Neural cell (in vitro differentiated cells): ENCODE results near the gene RHOT2. TPM values are rescaled to one million over a fixed set of nuclear protein-coding genes. Genes with fewer than 3 reads are reported as not detected.
A peak's percentile ranks its signal among the peaks of the same experiment; 100 is the strongest.

Experiments used
- H2AFZ ChIP-seq: fragments of 200-600, 300-800 bp; sonication (generic), shearing (Covaris generic); 2 replicates; pipeline ENCODE4 v1.6.0; 2014; ENCODE audit warnings: low read depth, mild to moderate bottlenecking, antibody characterized with exemption, low read length, moderate library complexity
- H3F3A ChIP-seq: fragments of 200-600 bp; shearing (Covaris generic); 2 replicates; pipeline ENCODE4 v1.6.1; 2016; ENCODE audit warnings: mild to moderate bottlenecking, moderate library complexity, mixed read lengths, antibody characterized with exemption, low read length; ENCODE audit not compliant: insufficient read depth, poor library complexity, severe bottlenecking
- H3K27ac ChIP-seq: fragments of 200-600, 300-800 bp; sonication (generic), shearing (Covaris generic); 2 replicates; pipeline ENCODE4 v1.5.1; 2014; ENCODE audit warnings: mild to moderate bottlenecking, low read length, moderate library complexity
- H3K27me3 ChIP-seq: fragments of 300-800, 200-600 bp; sonication (generic), shearing (Covaris generic); 2 replicates; pipeline ENCODE4 v1.6.0; 2014; ENCODE audit warnings: mild to moderate bottlenecking, low read depth, low read length, moderate library complexity; ENCODE audit not compliant: insufficient read depth
- H3K36me3 ChIP-seq: fragments of 300-800, 200-600 bp; sonication (generic), shearing (Covaris generic); 2 replicates; pipeline ENCODE4 v1.5.1; 2014; ENCODE audit warnings: mild to moderate bottlenecking, antibody characterized with exemption, low read length, moderate library complexity; ENCODE audit not compliant: insufficient read depth
- H3K4me2 ChIP-seq: fragments of 300-800, 200-600 bp; sonication (generic), shearing (Covaris generic); 2 replicates; pipeline ENCODE4 v1.6.0; 2014; ENCODE audit warnings: mild to moderate bottlenecking, low read length
- H3K4me3 ChIP-seq: fragments of 300-800, 200-600 bp; sonication (generic), shearing (Covaris generic); 2 replicates; pipeline ENCODE4 v1.5.1; 2014; ENCODE audit warnings: mild to moderate bottlenecking, low read length, moderate library complexity
- H3K79me2 ChIP-seq: fragments of 200-600 bp; shearing (Covaris generic); replicated peaks from 2 replicates; pipeline ENCODE4 v1.6.0; 2014; ENCODE audit warnings: mild to moderate bottlenecking, low read length, moderate library complexity; ENCODE audit not compliant: insufficient read depth
- H3K9ac ChIP-seq: fragments of 300-800, 200-600 bp; sonication (generic), shearing (Covaris generic); 2 replicates; pipeline ENCODE4 v1.6.1; 2016; ENCODE audit warnings: mild to moderate bottlenecking, low read length, mixed read lengths
- H3K9me2 ChIP-seq: fragments of 200-600 bp; shearing (Covaris generic); 2 replicates; pipeline ENCODE4 v1.6.1; 2016; ENCODE audit warnings: mild to moderate bottlenecking, low read length, mixed read lengths; ENCODE audit not compliant: insufficient read depth
- H3K9me3 ChIP-seq: fragments of 200-600, 300-800 bp; sonication (generic), shearing (Covaris generic); 2 replicates; pipeline ENCODE4 v1.6.1; 2016; ENCODE audit warnings: mild to moderate bottlenecking, mixed run types, low read length, moderate library complexity, mixed read lengths
- H4K20me1 ChIP-seq: fragments of 200-600 bp; shearing (Covaris generic); 2 replicates; pipeline ENCODE4 v1.6.1; 2016; ENCODE audit warnings: mild to moderate bottlenecking, mixed run types; ENCODE audit not compliant: insufficient read depth
- EP300 ChIP-seq: fragments of 450-650 bp; conservative IDR thresholded peaks from 2 replicates; pipeline ENCODE4 v1.6.1; 2014; ENCODE audit warnings: antibody characterized with exemption, mild to moderate bottlenecking, moderate library complexity; ENCODE audit not compliant: poor library complexity, severe bottlenecking
- EZH2 ChIP-seq: fragments of 200-600, 300-800 bp; shearing (Covaris generic), sonication (generic); IDR thresholded peaks from 2 replicates; pipeline ENCODE4 v1.6.1; 2014; ENCODE audit warnings: antibody characterized with exemption, low read length, borderline replicate concordance, mild to moderate bottlenecking; ENCODE audit not compliant: insufficient read depth, poor library complexity, severe bottlenecking
- MXI1 ChIP-seq: fragments of 450-650 bp; conservative IDR thresholded peaks from 2 replicates; pipeline ENCODE4 v1.6.1; 2014; ENCODE audit warnings: antibody characterized with exemption, mild to moderate bottlenecking; ENCODE audit not compliant: poor library complexity, severe bottlenecking
- POLR2AphosphoS5 ChIP-seq: IDR thresholded peaks from 2 replicates; pipeline ENCODE4 v1.6.1; 2012
- RAD21 ChIP-seq: fragments of 450-650 bp; conservative IDR thresholded peaks from 2 replicates; pipeline ENCODE4 v1.6.1; 2014; ENCODE audit warnings: antibody characterized with exemption, mild to moderate bottlenecking, moderate library complexity
- SMC3 ChIP-seq: fragments of 450-650 bp; conservative IDR thresholded peaks from 2 replicates; pipeline ENCODE4 v1.6.1; 2014; ENCODE audit warnings: antibody characterized with exemption, mild to moderate bottlenecking, moderate library complexity; ENCODE audit not compliant: poor library complexity
- TAF1 ChIP-seq: IDR thresholded peaks from 2 replicates; pipeline ENCODE4 v1.6.1; 2012; ENCODE audit warnings: low read depth
- polyA plus RNA-seq: library from polyadenylated mRNA; depleted of rRNA; stranded (reverse); fragments of >200 nt; gene quantifications from 2 replicates; pipeline ENCODE4 v1.2.3, GENCODE V29; 2014
- TF ChIP-seq, protein P1 (sequence below): fragments of 450-650 bp; IDR thresholded peaks from 2 replicates; pipeline ENCODE4 v1.5.1; 2014; ENCODE audit warnings: antibody characterized with exemption, mild to moderate bottlenecking, moderate library complexity; ENCODE audit not compliant: poor library complexity, severe bottlenecking
- TF ChIP-seq, protein P2 (sequence below): IDR thresholded peaks from 2 replicates; pipeline ENCODE4 v1.6.1; 2012; ENCODE audit warnings: borderline replicate concordance

RHOT2 gene
- polyA plus RNA-seq, 1 donor from 2014 or later, result 132 TPM

DNA sequence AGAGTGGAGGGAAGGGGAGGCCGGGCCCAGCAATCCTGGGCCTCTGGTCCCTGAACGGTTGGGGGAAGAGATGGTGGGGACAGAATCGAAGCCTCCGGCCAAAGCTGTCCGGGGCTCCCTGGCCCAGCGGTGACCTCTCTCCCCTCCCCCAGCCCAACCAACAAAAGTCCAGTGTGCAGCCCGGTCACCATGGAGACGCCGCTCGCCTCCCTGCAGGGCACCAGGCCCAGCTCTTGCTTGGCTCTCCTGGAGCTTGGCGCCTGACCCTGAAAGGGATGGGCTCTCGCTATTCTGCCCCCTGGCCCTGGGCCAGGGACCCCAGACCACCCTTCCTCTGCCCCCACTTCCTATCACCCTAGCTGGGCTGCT is 48.3 kb downstream of the RHOT2 start:
- Histone ChIP-seq H2AFZ (no peak overlapping the region), H3K9me3 (no peaks in the 10 kb centered on the region), H4K20me1 (no peaks in the 10 kb centered on the region), H3K36me3 (no peaks in the 10 kb centered on the region), H3K27ac (peak overlapping the region; percentile 58), H3F3A (no peaks in the 10 kb centered on the region), H3K79me2 (peaks cover 17% of the 10 kb centered on the region), H3K9ac (peak overlapping the region; percentile 51), H3K4me2 (peak overlapping the region; percentile 35), H3K27me3 (no peaks in the 10 kb centered on the region), H3K9me2 (no peaks in the 10 kb centered on the region), H3K4me3 (peak overlapping the region; percentile 60)
- TF ChIP-seq, protein P1, sequence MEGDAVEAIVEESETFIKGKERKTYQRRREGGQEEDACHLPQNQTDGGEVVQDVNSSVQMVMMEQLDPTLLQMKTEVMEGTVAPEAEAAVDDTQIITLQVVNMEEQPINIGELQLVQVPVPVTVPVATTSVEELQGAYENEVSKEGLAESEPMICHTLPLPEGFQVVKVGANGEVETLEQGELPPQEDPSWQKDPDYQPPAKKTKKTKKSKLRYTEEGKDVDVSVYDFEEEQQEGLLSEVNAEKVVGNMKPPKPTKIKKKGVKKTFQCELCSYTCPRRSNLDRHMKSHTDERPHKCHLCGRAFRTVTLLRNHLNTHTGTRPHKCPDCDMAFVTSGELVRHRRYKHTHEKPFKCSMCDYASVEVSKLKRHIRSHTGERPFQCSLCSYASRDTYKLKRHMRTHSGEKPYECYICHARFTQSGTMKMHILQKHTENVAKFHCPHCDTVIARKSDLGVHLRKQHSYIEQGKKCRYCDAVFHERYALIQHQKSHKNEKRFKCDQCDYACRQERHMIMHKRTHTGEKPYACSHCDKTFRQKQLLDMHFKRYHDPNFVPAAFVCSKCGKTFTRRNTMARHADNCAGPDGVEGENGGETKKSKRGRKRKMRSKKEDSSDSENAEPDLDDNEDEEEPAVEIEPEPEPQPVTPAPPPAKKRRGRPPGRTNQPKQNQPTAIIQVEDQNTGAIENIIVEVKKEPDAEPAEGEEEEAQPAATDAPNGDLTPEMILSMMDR, result no peak
- no peak for TF ChIP-seq POLR2AphosphoS5
- TF ChIP-seq TAF1, result no peak
- TF ChIP-seq SMC3, result no peak
- TF ChIP-seq EZH2, result no peak
- TF ChIP-seq, protein P2, sequence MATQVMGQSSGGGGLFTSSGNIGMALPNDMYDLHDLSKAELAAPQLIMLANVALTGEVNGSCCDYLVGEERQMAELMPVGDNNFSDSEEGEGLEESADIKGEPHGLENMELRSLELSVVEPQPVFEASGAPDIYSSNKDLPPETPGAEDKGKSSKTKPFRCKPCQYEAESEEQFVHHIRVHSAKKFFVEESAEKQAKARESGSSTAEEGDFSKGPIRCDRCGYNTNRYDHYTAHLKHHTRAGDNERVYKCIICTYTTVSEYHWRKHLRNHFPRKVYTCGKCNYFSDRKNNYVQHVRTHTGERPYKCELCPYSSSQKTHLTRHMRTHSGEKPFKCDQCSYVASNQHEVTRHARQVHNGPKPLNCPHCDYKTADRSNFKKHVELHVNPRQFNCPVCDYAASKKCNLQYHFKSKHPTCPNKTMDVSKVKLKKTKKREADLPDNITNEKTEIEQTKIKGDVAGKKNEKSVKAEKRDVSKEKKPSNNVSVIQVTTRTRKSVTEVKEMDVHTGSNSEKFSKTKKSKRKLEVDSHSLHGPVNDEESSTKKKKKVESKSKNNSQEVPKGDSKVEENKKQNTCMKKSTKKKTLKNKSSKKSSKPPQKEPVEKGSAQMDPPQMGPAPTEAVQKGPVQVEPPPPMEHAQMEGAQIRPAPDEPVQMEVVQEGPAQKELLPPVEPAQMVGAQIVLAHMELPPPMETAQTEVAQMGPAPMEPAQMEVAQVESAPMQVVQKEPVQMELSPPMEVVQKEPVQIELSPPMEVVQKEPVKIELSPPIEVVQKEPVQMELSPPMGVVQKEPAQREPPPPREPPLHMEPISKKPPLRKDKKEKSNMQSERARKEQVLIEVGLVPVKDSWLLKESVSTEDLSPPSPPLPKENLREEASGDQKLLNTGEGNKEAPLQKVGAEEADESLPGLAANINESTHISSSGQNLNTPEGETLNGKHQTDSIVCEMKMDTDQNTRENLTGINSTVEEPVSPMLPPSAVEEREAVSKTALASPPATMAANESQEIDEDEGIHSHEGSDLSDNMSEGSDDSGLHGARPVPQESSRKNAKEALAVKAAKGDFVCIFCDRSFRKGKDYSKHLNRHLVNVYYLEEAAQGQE, result no peak
- TF ChIP-seq EP300, result no peak

DNA sequence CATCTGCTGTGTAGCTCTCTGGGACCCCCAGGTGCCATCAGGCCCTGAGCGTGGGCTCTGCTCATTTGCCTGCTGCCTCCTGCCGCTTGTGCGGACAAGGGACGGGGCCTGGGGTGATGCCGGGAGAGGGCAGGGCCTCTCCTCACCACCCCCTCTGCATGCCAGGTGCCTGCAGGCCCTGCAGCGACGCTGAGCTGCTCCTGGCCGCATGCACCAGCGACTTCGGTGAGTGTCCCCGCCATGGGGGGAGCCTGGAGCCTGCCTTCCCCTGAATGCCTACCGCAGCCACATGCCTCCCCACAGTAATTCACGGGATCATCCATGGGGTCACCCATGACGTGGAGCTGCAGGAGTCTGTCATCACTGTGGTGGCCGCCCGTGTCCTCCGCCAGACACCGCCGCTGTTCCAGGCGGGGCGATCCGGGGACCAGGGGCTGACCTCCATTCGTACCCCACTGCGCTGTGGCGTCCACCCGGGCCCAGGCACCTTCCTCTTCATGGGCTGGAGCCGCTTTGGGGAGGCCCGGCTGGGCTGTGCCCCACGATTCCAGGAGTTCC is 48.9 kb downstream of the RHOT2 start:
- peak overlapping the region; percentile 51 for H3K9ac ChIP-seq
- peak overlapping the region; percentile 53 for H3K27ac ChIP-seq
- peak overlapping the region; percentile 60 for H3K4me3 ChIP-seq
- no peaks in the 10 kb centered on the region for H4K20me1 ChIP-seq
- peaks cover 13% of the 10 kb centered on the region for H3K79me2 ChIP-seq
- no peaks in the 10 kb centered on the region for H3K36me3 ChIP-seq
- H2AFZ ChIP-seq, result no peak overlapping the region
- H3K9me3 ChIP-seq, result no peaks in the 10 kb centered on the region
- H3K27me3 ChIP-seq, result no peaks in the 10 kb centered on the region
- H3K9me2 ChIP-seq, result no peaks in the 10 kb centered on the region
- TF ChIP-seq RAD21 (no peak), POLR2AphosphoS5 (no peak), EZH2 (no peak), SMC3 (no peak), MXI1 (no peak), EP300 (no peak), TAF1 (no peak)
- TF ChIP-seq, protein P2, result no peak
- TF ChIP-seq, protein P1, result no peak
- no peak overlapping the region for H3K4me2 ChIP-seq
- no peaks in the 10 kb centered on the region for H3F3A ChIP-seq
